HG03108 (cell line): ENCODE results near the gene COX11.

Source experiments
- ATAC-seq: cut with Tn5 transposase; IDR thresholded peaks from one replicate; pipeline ENCODE4 v1.9.1; 2021; ENCODE audit warnings: moderate library complexity; ENCODE audit not compliant: unreplicated experiment

The COX11 gene

DNA sequence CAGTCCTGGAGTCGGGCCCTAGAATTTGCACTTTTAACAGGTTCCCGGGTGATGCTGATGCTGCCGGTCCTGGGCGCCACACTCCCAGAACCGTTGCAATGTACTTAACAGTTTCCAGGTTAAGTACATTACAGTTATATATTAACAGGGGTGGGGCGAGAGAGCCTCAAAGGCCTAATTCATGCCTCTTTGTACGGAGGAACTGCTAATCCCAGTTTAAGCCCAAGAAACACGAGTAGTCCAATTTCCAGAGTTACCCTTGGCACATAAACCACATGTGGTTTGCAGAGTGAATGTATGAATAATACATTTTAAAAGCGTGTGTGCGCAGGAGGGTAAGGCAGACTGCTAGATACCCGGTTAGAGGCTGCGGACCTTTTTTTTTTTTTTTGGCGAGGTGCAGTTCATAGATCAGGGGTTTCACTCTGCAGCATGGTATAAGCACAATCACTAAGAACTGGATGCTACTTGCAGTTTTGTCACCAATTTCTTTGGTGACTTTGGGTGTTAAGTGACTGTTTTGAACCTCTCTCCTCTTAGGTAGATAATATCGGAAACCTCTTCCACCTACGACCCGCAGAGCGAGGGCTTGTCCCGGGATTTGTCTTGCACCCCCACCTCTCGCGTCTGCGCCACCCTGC, 713 bp downstream of the COX11 start:
- ATAC-seq: peak; percentile 17

- ATAC-seq: no peak
These were observed 11.7 kb downstream of the COX11 start for GRCh38 chr17:54956791-54957190.

DNA sequence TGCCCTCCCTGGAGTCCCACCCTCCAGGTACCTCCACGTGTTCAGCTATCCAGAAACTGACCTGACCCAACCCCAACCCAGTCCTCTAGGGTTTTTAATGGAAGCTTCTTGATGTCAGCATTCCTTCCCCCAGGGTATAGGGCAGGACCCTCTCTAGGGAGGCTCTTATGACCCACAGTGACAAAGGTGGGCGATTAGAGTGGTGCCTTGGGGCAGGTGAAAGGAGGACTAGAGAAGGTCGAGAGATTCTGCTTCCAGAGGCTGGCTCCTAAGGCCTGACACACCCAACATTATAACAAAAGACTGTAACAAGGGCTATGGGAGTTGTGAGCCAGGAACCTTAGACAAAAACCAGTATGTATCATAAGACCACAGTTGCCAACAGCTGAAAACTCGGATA, 17.2 kb downstream of the COX11 start:
- ATAC-seq: no peak

- no peak for ATAC-seq
These were observed 18.3 kb downstream of the COX11 start for GRCh38 chr17:54950116-54950515.

- no peak for ATAC-seq
These were observed 20.1 kb downstream of the COX11 start for GRCh38 chr17:54948380-54948779.

DNA sequence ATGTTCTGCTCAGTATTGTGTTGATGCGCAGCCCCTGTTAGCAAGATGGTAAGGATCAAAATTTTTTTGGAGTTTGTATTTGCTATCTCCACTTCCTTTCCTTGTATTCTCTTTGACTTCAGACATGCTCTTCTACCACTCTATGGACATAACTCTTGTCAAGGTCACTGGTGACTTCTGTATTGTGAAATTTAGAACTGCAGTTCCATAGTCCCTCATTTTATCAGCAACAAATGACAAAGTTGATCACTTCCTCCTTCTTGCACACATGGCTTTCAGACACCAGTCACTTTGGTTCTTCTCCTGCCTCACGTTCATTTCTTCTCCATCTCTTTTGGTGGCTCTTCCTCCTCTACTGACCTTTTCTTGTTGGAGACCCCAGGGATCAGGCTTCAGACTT, 21.1 kb downstream of the COX11 start:
- no peak for ATAC-seq

DNA sequence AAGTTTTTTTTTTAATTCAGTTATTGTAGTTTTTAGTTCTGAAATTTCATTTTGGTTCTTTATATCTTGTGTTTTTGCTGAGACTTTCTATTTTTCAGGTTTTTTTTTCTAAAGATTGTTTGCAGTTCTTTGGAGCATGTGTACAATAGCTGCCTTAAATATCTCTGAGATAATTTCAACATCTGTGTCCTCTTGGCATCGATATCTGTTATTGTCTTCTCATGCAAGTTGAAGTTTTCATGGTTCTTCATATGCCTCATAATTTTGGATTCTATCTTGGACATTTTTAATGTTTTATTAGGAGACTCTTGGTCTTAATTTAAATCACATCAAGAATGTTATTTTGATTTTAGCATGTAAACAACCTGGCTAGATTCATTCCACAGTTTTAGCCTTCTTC, 22.8 kb downstream of the COX11 start:
- no peak for ATAC-seq

- ATAC-seq: no peak
These were observed 23.2 kb downstream of the COX11 start for GRCh38 chr17:54945231-54945630.

GRCh38 chr17:54944796-54945195, 23.7 kb downstream of the COX11 start:
- ATAC-seq: no peak

- ATAC-seq: no peak
These were observed 27.2 kb downstream of the COX11 start for GRCh38 chr17:54941285-54941684.

- ATAC-seq: no peak
These were observed 31.0 kb downstream of the COX11 start for GRCh38 chr17:54937426-54937825.

GRCh38 chr17:54937018-54937417, 31.4 kb downstream of the COX11 start:
- ATAC-seq: no peak

GRCh38 chr17:54935471-54935870, 33.0 kb downstream of the COX11 start:
- ATAC-seq: no peak

GRCh38 chr17:54933921-54934320, 34.5 kb downstream of the COX11 start:
- no peak for ATAC-seq

DNA sequence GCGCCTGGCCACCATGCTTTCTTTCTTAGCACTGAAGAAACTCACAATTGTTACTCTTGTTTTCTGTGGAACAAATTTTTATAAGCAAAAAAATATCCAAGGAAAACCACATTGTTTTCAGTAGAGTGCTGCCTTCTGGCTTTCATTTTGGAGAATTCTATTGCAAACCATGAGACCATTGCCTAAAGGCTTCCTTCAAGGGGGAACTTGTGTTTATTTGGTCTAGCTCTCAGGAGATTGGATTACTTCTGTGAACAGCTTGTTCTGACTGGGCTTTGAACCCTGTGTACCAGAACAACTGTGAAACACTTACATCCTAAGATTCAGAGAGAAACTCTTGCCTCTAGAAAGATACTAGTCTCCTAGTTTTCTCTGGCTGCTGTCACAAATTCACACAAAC, 35.7 kb downstream of the COX11 start:
- no peak for ATAC-seq

- ATAC-seq: no peak
These were observed 40.9 kb downstream of the COX11 start for GRCh38 chr17:54927525-54927924.

DNA sequence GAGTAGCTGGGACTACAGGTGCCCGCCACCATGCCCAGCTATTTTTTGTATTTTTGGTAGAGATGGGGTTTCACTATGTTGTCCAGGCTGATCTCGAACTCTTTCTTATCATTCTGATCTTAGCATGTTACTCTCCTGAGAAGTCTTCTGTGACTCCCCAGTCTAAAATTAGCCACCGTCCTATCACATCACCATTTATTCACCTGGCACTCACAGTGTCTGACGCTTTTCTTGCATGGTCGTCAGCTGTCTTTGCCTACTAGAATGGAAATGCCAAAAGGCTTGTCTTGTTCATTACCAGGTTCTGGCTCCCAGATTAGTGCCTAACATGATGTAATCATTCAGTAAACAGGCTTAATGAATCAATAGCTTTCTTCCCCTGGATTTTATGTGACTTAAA, 44.0 kb downstream of the COX11 start:
- ATAC-seq: no peak

DNA sequence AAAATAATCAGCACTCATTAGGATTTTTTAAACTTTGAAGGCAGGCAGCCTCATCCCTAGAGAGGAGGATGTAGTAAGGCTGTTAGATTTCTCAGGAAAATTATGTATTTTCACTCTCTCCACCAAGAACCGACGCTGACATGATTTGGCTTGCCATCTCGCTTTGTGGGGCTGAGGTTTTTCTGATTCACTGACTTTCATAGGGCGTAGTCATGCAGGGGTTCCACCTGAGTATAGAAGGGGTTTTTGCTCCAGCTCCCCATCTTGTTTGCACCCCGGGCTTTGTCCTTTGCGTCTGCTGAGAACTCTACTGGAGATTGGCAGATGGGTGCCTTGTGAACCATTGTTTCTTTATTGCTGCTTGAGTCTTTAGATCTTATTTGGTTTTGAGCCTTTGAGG, 47.6 kb downstream of the COX11 start:
- no peak for ATAC-seq

DNA sequence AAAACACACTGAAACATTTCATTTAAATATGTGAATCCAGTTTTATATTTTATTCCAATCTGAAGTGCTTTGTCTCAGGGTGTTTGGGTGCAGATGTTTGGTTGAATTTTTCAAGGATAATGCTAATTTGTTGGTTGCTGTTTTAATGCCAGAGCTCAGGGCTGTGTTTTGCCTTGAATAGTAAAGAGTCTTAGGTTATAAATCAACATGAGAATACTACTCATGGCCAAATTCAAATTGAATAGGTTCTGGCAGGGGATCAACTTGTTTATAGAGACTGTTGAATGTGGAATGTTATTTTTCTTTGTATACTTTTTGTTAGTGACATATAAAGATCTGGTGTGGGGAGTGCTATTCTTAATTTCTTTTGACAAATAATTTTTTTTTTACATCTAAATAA, 49.0 kb downstream of the COX11 start:
- no peak for ATAC-seq

GRCh38 chr17:54916721-54917120, 51.7 kb downstream of the COX11 start:
- no peak for ATAC-seq
